ENCODE measurements around the gene MTCL1. TPM values are rescaled to one million over a fixed set of nuclear protein-coding genes. Genes with fewer than 3 reads are reported as not detected.

Gene MTCL1
- total RNA-seq, 1 donor from 2014 or later, result 48.7 TPM

DNA sequence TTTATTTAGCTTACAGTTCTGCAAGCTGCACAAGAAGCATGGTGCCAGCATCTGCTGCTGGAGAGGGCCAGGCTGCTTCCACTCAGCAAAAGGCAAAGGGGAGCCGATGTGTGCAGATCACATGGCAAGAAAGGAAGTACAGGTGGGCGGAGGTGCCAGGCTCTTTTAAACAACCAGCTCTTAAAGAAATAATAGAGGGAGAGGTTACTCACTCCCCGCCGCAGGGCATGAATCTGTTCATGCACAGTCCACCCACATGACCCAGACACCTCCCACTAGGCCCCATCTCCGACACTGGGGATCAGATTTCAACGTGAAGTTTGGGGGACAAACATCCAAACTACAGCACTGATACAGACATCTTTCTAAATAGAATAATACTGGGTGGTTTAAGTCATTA is 105.8 kb downstream of the MTCL1 start:
- peak overlapping the region; percentile 50 for H3K27ac Mint-ChIP-seq

DNA sequence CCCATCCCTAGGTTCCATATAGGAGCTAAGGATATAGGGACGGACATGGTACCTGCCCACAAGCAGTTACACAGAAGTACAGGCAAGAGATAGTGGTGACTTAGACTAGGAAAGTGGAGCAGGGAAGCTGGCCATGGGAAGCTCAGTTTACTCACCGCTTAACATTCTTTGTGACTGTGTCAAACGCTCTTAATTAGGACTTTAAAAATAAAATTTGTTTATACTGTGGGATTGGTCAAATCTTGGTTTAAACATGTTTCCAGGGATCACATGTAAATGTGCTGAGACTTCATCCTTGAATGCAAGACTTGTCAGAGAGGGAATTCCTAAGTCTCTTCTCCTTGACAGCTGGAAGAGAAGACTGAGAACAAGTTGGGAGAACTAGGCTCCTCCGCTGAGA is 107.3 kb downstream of the MTCL1 start:
- peaks cover 37% of the 10 kb centered on the region for H3K36me3 Mint-ChIP-seq
- no peaks in the 10 kb centered on the region for H3K9me3 Mint-ChIP-seq
- H3K27me3 Mint-ChIP-seq, result no peaks in the 10 kb centered on the region
- DNase-seq (ENCODE audit: extremely low spot score, unreplicated experiment), result no peak
- peaks cover 24% of the 10 kb centered on the region for H3K4me1 Mint-ChIP-seq (ENCODE audit: unreplicated experiment)
- H3K27ac Mint-ChIP-seq, result no peak overlapping the region
- H3K4me3 Mint-ChIP-seq, result no peak overlapping the region
- TF ChIP-seq, protein P1, sequence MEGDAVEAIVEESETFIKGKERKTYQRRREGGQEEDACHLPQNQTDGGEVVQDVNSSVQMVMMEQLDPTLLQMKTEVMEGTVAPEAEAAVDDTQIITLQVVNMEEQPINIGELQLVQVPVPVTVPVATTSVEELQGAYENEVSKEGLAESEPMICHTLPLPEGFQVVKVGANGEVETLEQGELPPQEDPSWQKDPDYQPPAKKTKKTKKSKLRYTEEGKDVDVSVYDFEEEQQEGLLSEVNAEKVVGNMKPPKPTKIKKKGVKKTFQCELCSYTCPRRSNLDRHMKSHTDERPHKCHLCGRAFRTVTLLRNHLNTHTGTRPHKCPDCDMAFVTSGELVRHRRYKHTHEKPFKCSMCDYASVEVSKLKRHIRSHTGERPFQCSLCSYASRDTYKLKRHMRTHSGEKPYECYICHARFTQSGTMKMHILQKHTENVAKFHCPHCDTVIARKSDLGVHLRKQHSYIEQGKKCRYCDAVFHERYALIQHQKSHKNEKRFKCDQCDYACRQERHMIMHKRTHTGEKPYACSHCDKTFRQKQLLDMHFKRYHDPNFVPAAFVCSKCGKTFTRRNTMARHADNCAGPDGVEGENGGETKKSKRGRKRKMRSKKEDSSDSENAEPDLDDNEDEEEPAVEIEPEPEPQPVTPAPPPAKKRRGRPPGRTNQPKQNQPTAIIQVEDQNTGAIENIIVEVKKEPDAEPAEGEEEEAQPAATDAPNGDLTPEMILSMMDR (conservative IDR thresholded peaks at IDR 0.05), result no peak

More for the DNA sequence above, 105.8 kb downstream of the MTCL1 start:
- Mint-ChIP-seq H3K9me3 (no peaks in the 10 kb centered on the region), H3K36me3 (peaks cover 37% of the 10 kb centered on the region), H3K27me3 (no peaks in the 10 kb centered on the region), H3K4me3 (no peak overlapping the region), H3K4me1 (ENCODE audit: unreplicated experiment) (peaks cover 21% of the 10 kb centered on the region)
- TF ChIP-seq, protein P1 (conservative IDR thresholded peaks at IDR 0.05), result no peak
- no peak for DNase-seq (ENCODE audit: extremely low spot score, unreplicated experiment)

DNA sequence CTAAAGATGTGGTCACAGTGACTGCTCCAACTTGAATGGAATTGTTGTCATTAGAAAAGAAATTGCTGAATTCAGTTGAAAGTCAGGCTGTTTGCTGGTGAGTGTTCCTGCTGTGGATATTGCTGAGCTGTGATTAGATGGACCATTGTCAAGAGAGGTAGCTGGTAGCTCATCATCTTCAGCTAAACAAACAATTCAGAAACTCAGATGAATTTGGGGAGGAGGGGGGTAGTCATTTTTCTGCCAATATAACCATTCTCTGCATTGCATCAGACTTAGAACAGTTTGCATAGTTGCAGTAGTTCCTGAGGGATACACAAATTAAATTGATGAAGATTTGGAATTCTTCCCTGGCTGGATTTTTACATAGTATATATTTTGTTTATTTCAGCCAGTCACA is 108.3 kb downstream of the MTCL1 start:
- peaks cover 17% of the 10 kb centered on the region for H3K4me1 Mint-ChIP-seq (ENCODE audit: unreplicated experiment)
- H3K36me3 Mint-ChIP-seq, result peaks cover 36% of the 10 kb centered on the region
- H3K27me3 Mint-ChIP-seq, result no peaks in the 10 kb centered on the region
- H3K9me3 Mint-ChIP-seq, result no peaks in the 10 kb centered on the region
- no peak overlapping the region for H3K27ac Mint-ChIP-seq
- no peak for DNase-seq (ENCODE audit: extremely low spot score, unreplicated experiment)
- TF ChIP-seq, protein P1 (conservative IDR thresholded peaks at IDR 0.05), result no peak
- no peak overlapping the region for H3K4me3 Mint-ChIP-seq

DNA sequence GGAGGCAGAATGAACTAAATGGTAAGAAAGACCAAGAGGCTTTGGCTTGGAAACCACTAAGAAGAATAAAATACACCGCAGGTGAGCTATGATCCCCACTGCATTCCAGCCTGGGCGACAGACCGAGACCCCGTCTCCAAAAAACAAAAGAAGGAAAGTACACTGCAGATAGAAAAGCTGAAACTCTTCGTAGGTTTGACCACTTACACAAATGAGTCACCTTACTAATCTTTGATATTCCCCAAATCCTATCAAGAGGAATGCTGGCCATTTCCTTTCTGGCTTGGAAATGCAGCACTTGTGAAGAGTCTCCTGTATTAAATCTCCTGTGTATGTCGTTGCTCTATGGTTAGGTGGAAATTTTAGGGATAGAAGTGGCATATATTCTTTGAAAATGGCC is 108.8 kb downstream of the MTCL1 start:
- Mint-ChIP-seq H3K9me3 (no peaks in the 10 kb centered on the region), H3K4me3 (no peak overlapping the region), H3K27me3 (no peaks in the 10 kb centered on the region), H3K27ac (no peak overlapping the region), H3K4me1 (ENCODE audit: unreplicated experiment) (peaks cover 17% of the 10 kb centered on the region), H3K36me3 (peaks cover 32% of the 10 kb centered on the region)
- TF ChIP-seq, protein P1 (conservative IDR thresholded peaks at IDR 0.05), result no peak
- no peak for DNase-seq (ENCODE audit: extremely low spot score, unreplicated experiment)

DNA sequence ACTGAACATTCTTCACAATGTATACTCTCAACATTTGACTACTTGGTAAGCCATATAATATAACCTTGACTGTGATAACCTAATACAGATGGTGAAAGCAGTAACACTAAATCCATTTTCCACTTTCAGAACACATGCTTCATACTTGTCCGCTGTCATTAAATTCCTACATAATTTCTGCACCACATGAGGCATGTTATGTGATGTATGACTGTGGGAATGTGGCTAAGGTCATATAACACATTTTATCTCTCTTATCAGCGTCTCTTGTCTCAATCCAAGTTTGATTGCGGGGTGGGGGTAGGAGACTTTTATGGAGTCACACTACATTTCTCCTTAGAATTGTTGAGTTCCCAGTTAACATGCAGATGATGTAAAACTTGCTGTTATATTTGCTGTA is 110.9 kb downstream of the MTCL1 start:
- Mint-ChIP-seq H3K27me3 (no peaks in the 10 kb centered on the region), H3K36me3 (peaks cover 25% of the 10 kb centered on the region), H3K9me3 (no peaks in the 10 kb centered on the region), H3K4me3 (no peak overlapping the region), H3K27ac (no peak overlapping the region), H3K4me1 (ENCODE audit: unreplicated experiment) (peaks cover 18% of the 10 kb centered on the region)
- TF ChIP-seq, protein P1 (conservative IDR thresholded peaks at IDR 0.05), result no peak
- no peak for DNase-seq (ENCODE audit: extremely low spot score, unreplicated experiment)

DNA sequence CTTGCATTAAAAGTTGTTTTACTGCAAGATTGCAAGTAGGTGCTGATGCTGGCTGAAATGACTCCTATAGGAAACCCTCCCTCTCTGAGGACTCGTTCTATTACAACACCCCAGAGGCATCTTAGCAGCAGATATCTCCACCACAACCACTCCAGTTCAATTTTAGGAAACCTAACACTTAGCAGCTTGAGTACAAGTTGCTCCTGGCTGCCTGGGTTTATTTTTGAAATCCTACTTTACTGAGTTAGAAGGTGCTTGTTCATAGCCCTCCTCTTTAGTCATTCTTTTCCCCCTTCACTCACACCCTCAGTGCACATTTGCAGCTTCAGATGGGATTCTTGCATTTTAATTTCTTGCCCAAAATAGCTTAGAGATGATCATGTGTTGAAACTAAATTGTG is 111.5 kb downstream of the MTCL1 start:
- Mint-ChIP-seq H3K36me3 (peaks cover 25% of the 10 kb centered on the region), H3K4me3 (no peak overlapping the region), H3K9me3 (no peaks in the 10 kb centered on the region), H3K27me3 (no peaks in the 10 kb centered on the region), H3K4me1 (ENCODE audit: unreplicated experiment) (peaks cover 18% of the 10 kb centered on the region), H3K27ac (no peak overlapping the region)
- DNase-seq (ENCODE audit: extremely low spot score, unreplicated experiment), result no peak
- TF ChIP-seq, protein P1 (conservative IDR thresholded peaks at IDR 0.05), result no peak
